Tibial artery (tissue), 4 donors: Measurements from ENCODE around the gene DGKB.

ENCODE experiments used
- DNase-seq, 2 donors: peaks; one replicate each; pipeline ENCODE4 v3.0.0-alpha.2; 2019
- H3K27ac ChIP-seq, 2 donors: fragments of 200-600 bp; sonication (generic) in 1 of 2; 1 replicate in 1 of 2; 2 replicates in 1 of 2; pipeline ENCODE4 v1.5.1; 2018 to 2019; ENCODE audit warnings: mild to moderate bottlenecking in 1 of 2
- H3K27me3 ChIP-seq, 2 donors: fragments of 200-600 bp; sonication (generic) in 1 of 2; one replicate each; pipeline versions ENCODE4 v1.5.1 to v1.6.0; 2016 to 2019
- H3K36me3 ChIP-seq, 3 donors: fragments of 200-600 bp; sonication (generic) in 2 of 3; one replicate each; pipeline ENCODE4 v1.5.1; 2016 to 2019; ENCODE audit warnings: mild to moderate bottlenecking in 2 of 3
- H3K4me1 ChIP-seq, 4 donors: fragments of 200-600 bp; sonication (generic) in 2 of 4; 1 replicate in 3 of 4; 2 replicates in 1 of 4; pipeline ENCODE4 v1.5.1; 2016 to 2019
- H3K4me3 ChIP-seq, 2 donors: fragments of 200-600 bp; sonication (generic) in 1 of 2; 1 replicate in 1 of 2; 2 replicates in 1 of 2; pipeline ENCODE4 v1.5.1; 2018 to 2019; ENCODE audit warnings: mild to moderate bottlenecking in 2 of 2
- H3K9me3 ChIP-seq, 3 donors: fragments of 200-600 bp; sonication (generic) in 1 of 3; one replicate each; pipeline ENCODE4 v1.5.1; 2016 to 2019
- intact Hi-C: fragments of 100-400 bp; cut with DNase I; formaldehyde crosslinking; loops from one replicate; pipeline ENCODE4 v1.15.0; 2023; ENCODE audit warnings: low total_unique reads
- TF ChIP-seq, protein P1 (sequence below), 2 experiments: fragments of 200-600 bp in 1 of 2; fragments of 450-650 bp in 1 of 2; IDR thresholded peaks; one replicate each; pipeline ENCODE4 v1.5.1; 2017 to 2019; ENCODE audit warnings: antibody characterized with exemption in 2 of 2, mild to moderate bottlenecking in 1 of 2, moderate library complexity in 1 of 2

Gene DGKB

DNA sequence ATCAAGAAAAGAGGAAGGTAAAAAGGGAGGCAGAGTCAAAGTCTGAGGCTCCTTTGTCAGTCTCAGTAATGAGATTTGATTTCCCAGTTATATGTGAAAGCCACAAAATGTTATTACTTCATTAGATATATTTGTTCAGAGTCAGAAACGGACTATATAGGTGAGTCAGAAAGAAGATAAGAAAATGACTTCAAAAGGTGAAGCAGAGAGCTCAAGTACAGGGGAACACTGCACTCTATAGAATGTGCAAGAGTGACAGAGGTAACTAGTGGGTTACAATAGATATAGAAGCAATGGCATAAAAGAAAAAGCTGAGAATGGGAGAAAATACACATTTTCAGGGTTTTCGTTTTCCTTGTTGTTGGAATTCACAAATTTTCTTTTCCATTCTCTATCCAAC is 43.3 kb downstream of the DGKB start:
- H3K4me1 ChIP-seq = no peaks in the 10 kb centered on the region
- no peaks in the 10 kb centered on the region for H3K36me3 ChIP-seq
- no peak overlapping the region for H3K4me3 ChIP-seq
- H3K9me3 ChIP-seq = no peaks in the 10 kb centered on the region
- intact Hi-C loops = no loop called here
- no peak for DNase-seq
- TF ChIP-seq, protein P1, sequence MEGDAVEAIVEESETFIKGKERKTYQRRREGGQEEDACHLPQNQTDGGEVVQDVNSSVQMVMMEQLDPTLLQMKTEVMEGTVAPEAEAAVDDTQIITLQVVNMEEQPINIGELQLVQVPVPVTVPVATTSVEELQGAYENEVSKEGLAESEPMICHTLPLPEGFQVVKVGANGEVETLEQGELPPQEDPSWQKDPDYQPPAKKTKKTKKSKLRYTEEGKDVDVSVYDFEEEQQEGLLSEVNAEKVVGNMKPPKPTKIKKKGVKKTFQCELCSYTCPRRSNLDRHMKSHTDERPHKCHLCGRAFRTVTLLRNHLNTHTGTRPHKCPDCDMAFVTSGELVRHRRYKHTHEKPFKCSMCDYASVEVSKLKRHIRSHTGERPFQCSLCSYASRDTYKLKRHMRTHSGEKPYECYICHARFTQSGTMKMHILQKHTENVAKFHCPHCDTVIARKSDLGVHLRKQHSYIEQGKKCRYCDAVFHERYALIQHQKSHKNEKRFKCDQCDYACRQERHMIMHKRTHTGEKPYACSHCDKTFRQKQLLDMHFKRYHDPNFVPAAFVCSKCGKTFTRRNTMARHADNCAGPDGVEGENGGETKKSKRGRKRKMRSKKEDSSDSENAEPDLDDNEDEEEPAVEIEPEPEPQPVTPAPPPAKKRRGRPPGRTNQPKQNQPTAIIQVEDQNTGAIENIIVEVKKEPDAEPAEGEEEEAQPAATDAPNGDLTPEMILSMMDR (IDR thresholded peaks at IDR 0.05) = no peak
- H3K27ac ChIP-seq = no peak overlapping the region
- H3K27me3 ChIP-seq = no peaks in the 10 kb centered on the region

DNA sequence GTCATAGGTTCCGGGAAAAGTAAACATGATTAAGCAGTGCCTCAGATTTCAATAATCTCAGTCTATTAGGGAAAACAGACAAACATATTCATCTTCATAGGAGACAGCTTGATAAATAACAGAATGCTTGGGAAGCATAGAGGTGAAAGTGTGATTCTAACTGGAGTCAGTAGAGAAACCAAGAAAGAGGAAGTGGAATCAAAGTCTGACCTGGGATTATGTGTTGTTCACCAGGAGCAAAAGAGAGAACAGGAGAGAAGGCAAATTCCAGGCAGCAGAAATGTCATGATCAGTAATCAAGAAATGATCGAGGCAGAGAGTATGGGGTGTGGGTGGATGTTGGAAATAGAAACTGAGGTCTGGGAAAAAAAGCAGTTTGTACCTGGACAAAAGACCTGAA is 43.7 kb downstream of the DGKB start:
- H3K27me3 ChIP-seq = no peaks in the 10 kb centered on the region
- H3K4me3 ChIP-seq = no peak overlapping the region
- no peaks in the 10 kb centered on the region for H3K9me3 ChIP-seq
- intact Hi-C loops = no loop called here
- TF ChIP-seq, protein P1 (IDR thresholded peaks at IDR 0.05) = no peak
- no peaks in the 10 kb centered on the region for H3K4me1 ChIP-seq
- DNase-seq = no peak
- H3K36me3 ChIP-seq = no peaks in the 10 kb centered on the region
- no peak overlapping the region for H3K27ac ChIP-seq

DNA sequence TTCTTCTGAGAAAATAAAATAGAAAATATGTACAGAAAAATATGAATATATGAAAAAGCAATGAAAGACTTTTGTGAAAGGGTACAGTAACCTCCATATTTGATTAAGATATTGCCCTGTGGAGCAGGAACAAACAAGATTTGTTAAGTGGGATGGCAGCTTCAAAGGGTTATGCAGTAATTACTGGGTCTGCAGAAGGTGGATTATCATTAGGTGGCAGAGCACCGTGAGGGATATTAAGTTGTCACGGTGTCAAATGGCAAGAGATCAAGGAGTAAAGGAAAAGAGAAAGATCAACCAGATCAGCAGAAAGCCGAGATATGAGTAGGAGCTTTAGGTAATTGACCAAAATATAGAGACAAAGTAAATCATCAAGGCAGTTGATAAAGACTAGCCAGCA is 44.1 kb downstream of the DGKB start:
- no peak overlapping the region for H3K4me3 ChIP-seq
- H3K36me3 ChIP-seq = no peaks in the 10 kb centered on the region
- TF ChIP-seq, protein P1 (IDR thresholded peaks at IDR 0.05) = no peak
- no peak overlapping the region for H3K27ac ChIP-seq
- H3K9me3 ChIP-seq = no peaks in the 10 kb centered on the region
- intact Hi-C loops = no loop called here
- H3K27me3 ChIP-seq = no peaks in the 10 kb centered on the region
- no peak for DNase-seq
- no peaks in the 10 kb centered on the region for H3K4me1 ChIP-seq

DNA sequence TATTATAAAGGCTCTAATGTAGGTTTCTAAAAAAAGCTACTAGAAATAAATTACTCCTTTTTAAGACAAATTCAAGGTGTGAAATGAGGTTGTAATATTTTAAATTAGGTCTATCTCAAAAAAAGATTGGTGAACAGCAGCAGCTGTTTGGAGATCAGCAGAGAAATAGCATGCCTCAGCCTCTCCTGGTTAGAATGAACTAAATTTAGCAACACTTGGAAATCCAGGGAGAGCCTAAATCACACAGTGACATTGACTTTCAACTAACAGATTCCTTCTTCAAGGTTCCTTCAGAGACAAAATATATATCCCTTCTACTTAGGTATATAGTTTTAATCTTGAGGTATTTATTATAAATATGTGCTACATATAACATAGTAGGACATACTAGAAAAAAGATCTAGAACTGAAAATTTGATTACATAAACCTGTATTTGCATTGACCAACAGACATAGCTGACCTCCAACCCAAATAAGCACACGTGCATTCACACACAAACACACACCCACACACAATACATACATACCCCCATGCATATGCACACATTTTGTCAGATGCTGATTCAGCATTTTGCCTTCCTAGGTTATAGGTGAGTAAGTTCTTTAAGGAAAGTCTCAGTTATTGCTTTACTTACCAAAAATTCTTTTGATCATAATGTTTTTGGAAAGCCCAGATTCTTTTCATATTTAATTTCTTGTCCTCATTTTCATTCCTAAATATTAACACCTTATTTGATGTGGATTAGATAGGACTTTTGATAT is 47.3 kb downstream of the DGKB start:
- no peaks in the 10 kb centered on the region for H3K27me3 ChIP-seq
- H3K27ac ChIP-seq = no peak overlapping the region
- TF ChIP-seq, protein P1 (IDR thresholded peaks at IDR 0.05) = no peak
- no peaks in the 10 kb centered on the region for H3K4me1 ChIP-seq
- no peaks in the 10 kb centered on the region for H3K9me3 ChIP-seq
- no peak for DNase-seq
- H3K4me3 ChIP-seq = no peak overlapping the region
- no peaks in the 10 kb centered on the region for H3K36me3 ChIP-seq
- intact Hi-C loops = no loop called here

DNA sequence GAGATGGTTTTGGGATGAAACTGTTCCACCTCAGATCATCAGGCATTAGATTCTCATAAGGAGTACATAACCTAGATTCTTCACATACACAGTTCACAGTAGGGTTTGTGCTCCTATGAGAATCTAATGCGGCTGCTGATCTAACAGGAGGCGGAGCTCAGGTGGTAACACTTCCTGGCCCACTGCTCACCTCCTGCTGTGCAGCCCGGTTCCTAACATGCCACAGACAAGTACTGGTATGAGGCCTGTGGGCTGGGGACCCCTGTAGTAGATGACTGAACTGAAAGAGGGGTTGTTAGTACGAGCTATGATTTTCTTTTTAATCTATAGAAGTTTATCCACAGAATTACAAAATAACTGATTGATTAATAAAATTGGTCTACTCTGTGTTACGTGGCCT is 48.1 kb downstream of the DGKB start:
- no peak for DNase-seq
- Histone ChIP-seq H3K4me3 (no peak overlapping the region), H3K36me3 (no peaks in the 10 kb centered on the region), H3K4me1 (no peaks in the 10 kb centered on the region), H3K9me3 (no peaks in the 10 kb centered on the region), H3K27me3 (no peaks in the 10 kb centered on the region), H3K27ac (no peak overlapping the region)
- intact Hi-C loops = no loop called here
- TF ChIP-seq, protein P1 (IDR thresholded peaks at IDR 0.05) = no peak

DNA sequence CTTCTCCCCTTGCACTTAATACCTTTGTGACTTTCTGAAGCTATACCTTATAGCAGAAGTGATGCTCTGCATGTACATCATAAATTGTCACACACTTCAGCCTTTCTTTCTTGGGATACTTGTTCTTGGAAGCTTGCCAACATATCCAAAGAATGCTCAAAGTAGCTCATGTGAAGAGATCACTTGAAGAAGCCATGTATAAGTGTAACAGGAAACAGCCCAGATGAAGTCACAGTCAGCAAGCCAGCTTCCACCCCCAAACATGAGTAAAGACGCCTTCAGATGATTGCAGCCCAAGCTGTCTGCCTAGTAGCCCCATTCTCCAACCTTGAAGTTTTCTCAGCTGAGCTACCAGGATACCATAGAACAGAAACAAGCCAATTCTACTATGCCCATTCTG is 50.9 kb downstream of the DGKB start:
- no peak for DNase-seq
- H3K27ac ChIP-seq = no peak overlapping the region
- no peaks in the 10 kb centered on the region for H3K9me3 ChIP-seq
- no peak overlapping the region for H3K4me3 ChIP-seq
- no peaks in the 10 kb centered on the region for H3K36me3 ChIP-seq
- TF ChIP-seq, protein P1 (IDR thresholded peaks at IDR 0.05) = no peak
- no peaks in the 10 kb centered on the region for H3K27me3 ChIP-seq
- intact Hi-C loops = no loop called here
- no peaks in the 10 kb centered on the region for H3K4me1 ChIP-seq
